Esophagus squamous epithelium (tissue), 4 donors: ENCODE data around the gene ASMTL.

Experiments
- POLR2A ChIP-seq, 4 donors: fragments of 450-650 bp; IDR thresholded peaks; one replicate each; pipeline ENCODE4 v1.6.1; 2017; ENCODE audit warnings: antibody characterized with exemption in 4 of 4, mild to moderate bottlenecking in 4 of 4, moderate library complexity in 3 of 4
- TF ChIP-seq, protein P1 (sequence below), 6 experiments: fragments of 450-650 bp in 4 of 6; fragments of 200-600 bp in 2 of 6; sonication (generic) in 2 of 6; IDR thresholded peaks; one replicate each; pipeline ENCODE4 v1.5.1; 2016 to 2019; ENCODE audit warnings: antibody characterized with exemption in 6 of 6, mild to moderate bottlenecking in 4 of 6, moderate library complexity in 4 of 6

DNA sequence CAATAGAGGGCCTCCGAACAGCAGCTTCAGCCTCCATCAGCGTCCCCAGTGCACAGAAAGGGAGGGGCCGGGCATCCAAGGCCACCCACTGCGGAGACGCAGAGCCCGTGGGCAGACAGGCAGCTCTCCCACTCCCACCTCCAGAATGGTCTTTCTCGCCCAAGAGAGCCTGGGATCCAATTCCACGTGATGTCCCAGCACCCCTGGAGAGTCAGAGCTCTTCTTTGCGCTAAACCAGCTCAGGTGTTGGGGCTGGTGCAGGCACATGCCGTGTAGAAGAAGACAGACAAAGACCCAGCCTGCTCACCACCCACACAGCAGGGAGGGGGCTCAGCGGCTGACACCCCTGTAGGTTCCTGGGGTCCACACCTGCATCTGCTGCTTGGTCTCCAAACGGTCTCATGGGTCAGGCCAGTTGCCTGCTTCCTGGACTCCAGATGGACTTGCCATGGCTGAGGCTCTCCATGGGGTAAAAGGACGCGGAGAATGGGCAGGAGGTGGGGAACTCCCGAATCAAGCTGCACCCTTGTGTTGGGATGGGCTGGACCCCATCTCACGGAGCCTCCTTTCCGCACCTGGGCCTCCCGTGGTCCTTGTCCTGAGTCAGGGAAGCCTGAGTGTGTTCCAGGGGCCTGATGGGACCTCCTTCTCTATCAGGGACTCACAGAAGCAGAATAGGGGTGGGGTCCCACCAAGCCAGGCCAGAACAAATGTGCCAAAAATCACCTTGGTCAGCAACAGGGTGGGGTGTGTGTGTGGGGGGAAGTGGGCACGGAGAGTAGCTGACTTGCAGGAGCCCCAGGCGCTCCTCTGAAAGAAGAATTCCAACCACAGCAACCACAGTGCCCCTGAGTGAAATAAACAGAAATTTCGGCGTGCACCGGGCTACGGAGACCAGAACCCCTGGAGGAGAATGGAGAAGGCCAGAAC, 11.6 kb upstream of the ASMTL start:
- TF ChIP-seq, protein P1, sequence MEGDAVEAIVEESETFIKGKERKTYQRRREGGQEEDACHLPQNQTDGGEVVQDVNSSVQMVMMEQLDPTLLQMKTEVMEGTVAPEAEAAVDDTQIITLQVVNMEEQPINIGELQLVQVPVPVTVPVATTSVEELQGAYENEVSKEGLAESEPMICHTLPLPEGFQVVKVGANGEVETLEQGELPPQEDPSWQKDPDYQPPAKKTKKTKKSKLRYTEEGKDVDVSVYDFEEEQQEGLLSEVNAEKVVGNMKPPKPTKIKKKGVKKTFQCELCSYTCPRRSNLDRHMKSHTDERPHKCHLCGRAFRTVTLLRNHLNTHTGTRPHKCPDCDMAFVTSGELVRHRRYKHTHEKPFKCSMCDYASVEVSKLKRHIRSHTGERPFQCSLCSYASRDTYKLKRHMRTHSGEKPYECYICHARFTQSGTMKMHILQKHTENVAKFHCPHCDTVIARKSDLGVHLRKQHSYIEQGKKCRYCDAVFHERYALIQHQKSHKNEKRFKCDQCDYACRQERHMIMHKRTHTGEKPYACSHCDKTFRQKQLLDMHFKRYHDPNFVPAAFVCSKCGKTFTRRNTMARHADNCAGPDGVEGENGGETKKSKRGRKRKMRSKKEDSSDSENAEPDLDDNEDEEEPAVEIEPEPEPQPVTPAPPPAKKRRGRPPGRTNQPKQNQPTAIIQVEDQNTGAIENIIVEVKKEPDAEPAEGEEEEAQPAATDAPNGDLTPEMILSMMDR (IDR thresholded peaks at IDR 0.05), result no peak
- no peak for TF ChIP-seq POLR2A (IDR thresholded peaks at IDR 0.05)
